SK-N-SH treated with all-trans-retinoic acid at 6 μM for 48 hours (cell line): ENCODE results near the gene DCAF4L1.

Experiments used
- ATAC-seq: fragments of 200-7000 bp; cut with Tn5 transposase; 3 replicates; pipeline ENCODE4 v1.9.1; 2020; ENCODE audit warnings: mild to moderate bottlenecking, moderate library complexity
- ESRRG ChIP-seq: fragments of 250-450 bp; sonication (Bioruptor Pico); IDR thresholded peaks from 2 replicates; pipeline ENCODE4 v1.6.1; 2021; ENCODE audit warnings: mild to moderate bottlenecking
- GLIS3 ChIP-seq: fragments of 250-450 bp; sonication (Bioruptor Pico); IDR thresholded peaks from 2 replicates; pipeline ENCODE4 v1.5.0; 2020; ENCODE audit warnings: mild to moderate bottlenecking, moderate library complexity
- ISL1 ChIP-seq: fragments of 250-450 bp; sonication (Bioruptor Pico); IDR thresholded peaks from 2 replicates; pipeline ENCODE4 v2.1.2; 2022; ENCODE audit warnings: mild to moderate bottlenecking, moderate library complexity
- OSR1 ChIP-seq: fragments of 250-450 bp; sonication (Bioruptor Pico); IDR thresholded peaks from 2 replicates; pipeline ENCODE4 v1.8.0; 2022; ENCODE audit warnings: moderate library complexity, mild to moderate bottlenecking, inconsistent platforms
- PPARA ChIP-seq: fragments of 250-450 bp; sonication (Bioruptor Pico); IDR thresholded peaks from 2 replicates; pipeline ENCODE4 v1.5.0; 2020; ENCODE audit warnings: mild to moderate bottlenecking, borderline replicate concordance
- RARB ChIP-seq: fragments of 250-450 bp; sonication (Bioruptor Pico); IDR thresholded peaks from 2 replicates; pipeline ENCODE4 v1.8.0; 2021; ENCODE audit warnings: mild to moderate bottlenecking, moderate library complexity
- TCF4 ChIP-seq: fragments of 250-450 bp; sonication (Bioruptor Pico); IDR thresholded peaks from 2 replicates; pipeline ENCODE4 v1.8.0; 2021; ENCODE audit warnings: mild to moderate bottlenecking, moderate library complexity, borderline replicate concordance
- TOX ChIP-seq: fragments of 250-450 bp; sonication (Bioruptor Pico); IDR thresholded peaks from 2 replicates; pipeline ENCODE4 v1.8.0; 2021; ENCODE audit warnings: mild to moderate bottlenecking, moderate library complexity, borderline replicate concordance
- ZNF70 ChIP-seq: fragments of 450-650 bp; formaldehyde crosslinking; IDR thresholded peaks from 2 replicates; pipeline ENCODE4 v1.5.0; 2020; ENCODE audit warnings: mild to moderate bottlenecking, moderate library complexity
- ZNF8 ChIP-seq: fragments of 450-650 bp; formaldehyde crosslinking; IDR thresholded peaks from 2 replicates; pipeline ENCODE4 v1.5.0; 2020; ENCODE audit warnings: mild to moderate bottlenecking, moderate library complexity
- TF ChIP-seq, protein P1 (sequence below): fragments of 250-450 bp; sonication (Bioruptor Pico); IDR thresholded peaks from 2 replicates; pipeline ENCODE4 v1.8.0; 2021; ENCODE audit warnings: low read depth, mild to moderate bottlenecking, moderate library complexity, borderline replicate concordance
- TF ChIP-seq, protein P2 (sequence below): fragments of 250-450 bp; sonication (Bioruptor Pico); IDR thresholded peaks from 2 replicates; pipeline ENCODE4 v1.5.0; 2020; ENCODE audit warnings: mild to moderate bottlenecking, moderate library complexity
- TF ChIP-seq, protein P3 (sequence below): fragments of 250-450 bp; sonication (Bioruptor Pico); IDR thresholded peaks from 2 replicates; pipeline ENCODE4 v1.5.1; 2020; ENCODE audit warnings: low read depth, mild to moderate bottlenecking, moderate library complexity
- TF ChIP-seq, protein P4 (sequence below): fragments of 250-450 bp; sonication (Bioruptor Pico); IDR thresholded peaks from 2 replicates; pipeline ENCODE4 v1.8.0; 2020; ENCODE audit warnings: mild to moderate bottlenecking, moderate library complexity, borderline replicate concordance
- TF ChIP-seq, protein P5 (sequence below): fragments of 250-450 bp; sonication (Bioruptor Pico); IDR thresholded peaks from 2 replicates; pipeline ENCODE4 v1.5.1; 2021; ENCODE audit warnings: mild to moderate bottlenecking, moderate library complexity

Gene DCAF4L1

DNA sequence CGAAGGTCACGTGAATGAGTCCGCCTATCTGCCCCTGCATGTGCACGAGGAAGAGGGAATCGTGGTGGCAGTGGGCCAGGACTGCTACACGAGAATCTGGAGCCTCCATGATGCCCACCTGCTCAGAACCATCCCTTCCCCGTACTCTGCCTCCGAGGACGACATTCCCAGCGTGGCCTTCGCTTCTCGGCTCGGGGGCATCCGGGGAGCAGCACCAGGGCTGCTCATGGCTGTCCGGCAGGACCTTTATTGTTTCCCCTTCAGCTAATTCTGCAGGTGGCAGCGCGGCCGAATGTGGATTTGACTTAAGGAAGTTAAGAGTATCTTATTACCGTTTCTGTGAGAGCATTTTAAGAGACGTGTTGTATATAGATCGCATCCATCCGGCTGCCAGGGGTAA, 1.2 kb downstream of the DCAF4L1 start:
- no peak for TF ChIP-seq RARB (CRISPR knock-in tag)
- no peak for TF ChIP-seq GLIS3
- TF ChIP-seq, protein P1, sequence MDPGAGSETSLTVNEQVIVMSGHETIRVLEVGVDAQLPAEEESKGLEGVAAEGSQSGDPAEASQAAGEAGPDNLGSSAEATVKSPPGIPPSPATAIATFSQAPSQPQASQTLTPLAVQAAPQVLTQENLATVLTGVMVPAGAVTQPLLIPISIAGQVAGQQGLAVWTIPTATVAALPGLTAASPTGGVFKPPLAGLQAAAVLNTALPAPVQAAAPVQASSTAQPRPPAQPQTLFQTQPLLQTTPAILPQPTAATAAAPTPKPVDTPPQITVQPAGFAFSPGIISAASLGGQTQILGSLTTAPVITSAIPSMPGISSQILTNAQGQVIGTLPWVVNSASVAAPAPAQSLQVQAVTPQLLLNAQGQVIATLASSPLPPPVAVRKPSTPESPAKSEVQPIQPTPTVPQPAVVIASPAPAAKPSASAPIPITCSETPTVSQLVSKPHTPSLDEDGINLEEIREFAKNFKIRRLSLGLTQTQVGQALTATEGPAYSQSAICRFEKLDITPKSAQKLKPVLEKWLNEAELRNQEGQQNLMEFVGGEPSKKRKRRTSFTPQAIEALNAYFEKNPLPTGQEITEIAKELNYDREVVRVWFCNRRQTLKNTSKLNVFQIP: no peak
- TF ChIP-seq ZNF8 (CRISPR knock-in tag): no peak
- no peak for TF ChIP-seq TCF4 (CRISPR knock-in tag)
- TF ChIP-seq, protein P2, sequence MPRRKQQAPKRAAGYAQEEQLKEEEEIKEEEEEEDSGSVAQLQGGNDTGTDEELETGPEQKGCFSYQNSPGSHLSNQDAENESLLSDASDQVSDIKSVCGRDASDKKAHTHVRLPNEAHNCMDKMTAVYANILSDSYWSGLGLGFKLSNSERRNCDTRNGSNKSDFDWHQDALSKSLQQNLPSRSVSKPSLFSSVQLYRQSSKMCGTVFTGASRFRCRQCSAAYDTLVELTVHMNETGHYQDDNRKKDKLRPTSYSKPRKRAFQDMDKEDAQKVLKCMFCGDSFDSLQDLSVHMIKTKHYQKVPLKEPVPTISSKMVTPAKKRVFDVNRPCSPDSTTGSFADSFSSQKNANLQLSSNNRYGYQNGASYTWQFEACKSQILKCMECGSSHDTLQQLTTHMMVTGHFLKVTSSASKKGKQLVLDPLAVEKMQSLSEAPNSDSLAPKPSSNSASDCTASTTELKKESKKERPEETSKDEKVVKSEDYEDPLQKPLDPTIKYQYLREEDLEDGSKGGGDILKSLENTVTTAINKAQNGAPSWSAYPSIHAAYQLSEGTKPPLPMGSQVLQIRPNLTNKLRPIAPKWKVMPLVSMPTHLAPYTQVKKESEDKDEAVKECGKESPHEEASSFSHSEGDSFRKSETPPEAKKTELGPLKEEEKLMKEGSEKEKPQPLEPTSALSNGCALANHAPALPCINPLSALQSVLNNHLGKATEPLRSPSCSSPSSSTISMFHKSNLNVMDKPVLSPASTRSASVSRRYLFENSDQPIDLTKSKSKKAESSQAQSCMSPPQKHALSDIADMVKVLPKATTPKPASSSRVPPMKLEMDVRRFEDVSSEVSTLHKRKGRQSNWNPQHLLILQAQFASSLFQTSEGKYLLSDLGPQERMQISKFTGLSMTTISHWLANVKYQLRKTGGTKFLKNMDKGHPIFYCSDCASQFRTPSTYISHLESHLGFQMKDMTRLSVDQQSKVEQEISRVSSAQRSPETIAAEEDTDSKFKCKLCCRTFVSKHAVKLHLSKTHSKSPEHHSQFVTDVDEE: no peak
- no peak for TF ChIP-seq OSR1 (CRISPR knock-in tag)
- TF ChIP-seq, protein P3, sequence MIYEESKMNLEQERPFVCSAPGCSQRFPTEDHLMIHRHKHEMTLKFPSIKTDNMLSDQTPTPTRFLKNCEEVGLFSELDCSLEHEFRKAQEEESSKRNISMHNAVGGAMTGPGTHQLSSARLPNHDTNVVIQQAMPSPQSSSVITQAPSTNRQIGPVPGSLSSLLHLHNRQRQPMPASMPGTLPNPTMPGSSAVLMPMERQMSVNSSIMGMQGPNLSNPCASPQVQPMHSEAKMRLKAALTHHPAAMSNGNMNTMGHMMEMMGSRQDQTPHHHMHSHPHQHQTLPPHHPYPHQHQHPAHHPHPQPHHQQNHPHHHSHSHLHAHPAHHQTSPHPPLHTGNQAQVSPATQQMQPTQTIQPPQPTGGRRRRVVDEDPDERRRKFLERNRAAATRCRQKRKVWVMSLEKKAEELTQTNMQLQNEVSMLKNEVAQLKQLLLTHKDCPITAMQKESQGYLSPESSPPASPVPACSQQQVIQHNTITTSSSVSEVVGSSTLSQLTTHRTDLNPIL (CRISPR knock-in tag): no peak
- no peak for TF ChIP-seq PPARA (CRISPR knock-in tag)
- ATAC-seq: no peak

DNA sequence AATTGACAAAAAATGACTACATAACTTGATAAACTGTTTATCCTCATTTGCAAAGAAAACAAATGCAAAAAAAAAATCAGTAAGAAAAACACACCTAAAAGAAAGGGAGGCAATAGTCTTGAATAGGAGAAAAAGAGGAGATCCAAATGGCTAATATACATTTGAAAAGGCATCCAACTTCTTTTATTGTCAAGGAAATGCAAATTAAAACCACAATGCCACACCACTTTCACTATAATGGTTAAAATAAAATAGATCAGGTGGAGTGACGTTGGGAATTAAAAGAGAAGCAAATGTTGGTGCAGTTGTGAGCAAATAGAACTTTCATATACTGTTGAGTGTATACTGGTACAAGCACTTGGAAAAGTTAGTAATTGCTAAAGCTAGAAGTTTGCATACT, 3.6 kb downstream of the DCAF4L1 start:
- ATAC-seq: no peak
- TF ChIP-seq ISL1 (no peak), ZNF70 (CRISPR knock-in tag) (no peak), GLIS3 (no peak), PPARA (CRISPR knock-in tag) (no peak), TOX (CRISPR knock-in tag) (no peak), TCF4 (CRISPR knock-in tag) (no peak), OSR1 (CRISPR knock-in tag) (no peak)
- TF ChIP-seq, protein P4, sequence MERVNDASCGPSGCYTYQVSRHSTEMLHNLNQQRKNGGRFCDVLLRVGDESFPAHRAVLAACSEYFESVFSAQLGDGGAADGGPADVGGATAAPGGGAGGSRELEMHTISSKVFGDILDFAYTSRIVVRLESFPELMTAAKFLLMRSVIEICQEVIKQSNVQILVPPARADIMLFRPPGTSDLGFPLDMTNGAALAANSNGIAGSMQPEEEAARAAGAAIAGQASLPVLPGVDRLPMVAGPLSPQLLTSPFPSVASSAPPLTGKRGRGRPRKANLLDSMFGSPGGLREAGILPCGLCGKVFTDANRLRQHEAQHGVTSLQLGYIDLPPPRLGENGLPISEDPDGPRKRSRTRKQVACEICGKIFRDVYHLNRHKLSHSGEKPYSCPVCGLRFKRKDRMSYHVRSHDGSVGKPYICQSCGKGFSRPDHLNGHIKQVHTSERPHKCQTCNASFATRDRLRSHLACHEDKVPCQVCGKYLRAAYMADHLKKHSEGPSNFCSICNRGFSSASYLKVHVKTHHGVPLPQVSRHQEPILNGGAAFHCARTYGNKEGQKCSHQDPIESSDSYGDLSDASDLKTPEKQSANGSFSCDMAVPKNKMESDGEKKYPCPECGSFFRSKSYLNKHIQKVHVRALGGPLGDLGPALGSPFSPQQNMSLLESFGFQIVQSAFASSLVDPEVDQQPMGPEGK (CRISPR knock-in tag): no peak

DNA sequence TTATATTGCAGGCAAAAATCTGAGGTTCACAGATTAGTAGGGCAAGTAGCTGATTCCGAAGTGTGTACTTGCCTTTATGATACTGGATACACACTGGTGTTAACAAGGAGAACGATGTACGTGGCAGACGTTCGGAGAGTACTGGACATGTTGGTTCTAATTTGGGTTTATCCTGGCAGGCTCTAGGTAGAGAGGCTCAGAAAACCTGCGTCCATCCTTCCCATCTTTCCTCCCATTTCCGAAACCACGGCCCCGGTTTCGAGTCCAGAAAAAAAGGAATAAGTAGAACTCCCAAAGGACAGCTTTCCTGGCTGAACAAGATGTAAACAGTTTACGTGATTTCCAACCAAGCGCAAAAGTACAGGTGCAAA, 8.4 kb downstream of the DCAF4L1 start:
- ATAC-seq: peak; percentile 45

More for the DNA sequence above, 8.4 kb downstream of the DCAF4L1 start:
- no peak for TF ChIP-seq ESRRG (CRISPR knock-in tag)
- TF ChIP-seq, protein P1: no peak
- TF ChIP-seq, protein P5, sequence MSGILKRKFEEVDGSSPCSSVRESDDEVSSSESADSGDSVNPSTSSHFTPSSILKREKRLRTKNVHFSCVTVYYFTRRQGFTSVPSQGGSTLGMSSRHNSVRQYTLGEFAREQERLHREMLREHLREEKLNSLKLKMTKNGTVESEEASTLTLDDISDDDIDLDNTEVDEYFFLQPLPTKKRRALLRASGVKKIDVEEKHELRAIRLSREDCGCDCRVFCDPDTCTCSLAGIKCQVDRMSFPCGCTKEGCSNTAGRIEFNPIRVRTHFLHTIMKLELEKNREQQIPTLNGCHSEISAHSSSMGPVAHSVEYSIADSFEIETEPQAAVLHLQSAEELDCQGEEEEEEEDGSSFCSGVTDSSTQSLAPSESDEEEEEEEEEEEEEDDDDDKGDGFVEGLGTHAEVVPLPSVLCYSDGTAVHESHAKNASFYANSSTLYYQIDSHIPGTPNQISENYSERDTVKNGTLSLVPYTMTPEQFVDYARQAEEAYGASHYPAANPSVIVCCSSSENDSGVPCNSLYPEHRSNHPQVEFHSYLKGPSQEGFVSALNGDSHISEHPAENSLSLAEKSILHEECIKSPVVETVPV (CRISPR knock-in tag): no peak
